ENCODE measurements around the gene RASSF3.

RASSF3 gene

GRCh38 chr12:64595863-64596793 lies 14.2 kb upstream of the RASSF3 start:
- no peak for DNase-seq (ENCODE audit: extremely low read depth, low read depth)
- no peak for TF ChIP-seq CTCF (IDR thresholded peaks at IDR 0.05; ENCODE audit: low read depth, low read length, missing control alignments)

GRCh38 chr12:64598831-64599230 lies 11.5 kb upstream of the RASSF3 start:
- no peak for DNase-seq (ENCODE audit: extremely low read depth, low read depth)
- no peak for TF ChIP-seq CTCF (IDR thresholded peaks at IDR 0.05; ENCODE audit: low read depth, low read length, missing control alignments)
- no peak overlapping the region for H3K4me3 ChIP-seq (replicated peaks; ENCODE audit: low read depth, low read length)

More at GRCh38 chr12:64595863-64596793, 14.2 kb upstream of the RASSF3 start:
- no peak overlapping the region for H3K4me3 ChIP-seq (replicated peaks; ENCODE audit: low read depth, low read length)

- TF ChIP-seq CTCF (IDR thresholded peaks at IDR 0.05; ENCODE audit: low read depth, low read length, missing control alignments), result no peak
- no peak for DNase-seq (ENCODE audit: extremely low read depth, low read depth)
- no peak overlapping the region for H3K4me3 ChIP-seq (replicated peaks; ENCODE audit: low read depth, low read length)
These were observed 10.1 kb upstream of the RASSF3 start for GRCh38 chr12:64600164-64600561.

DNA sequence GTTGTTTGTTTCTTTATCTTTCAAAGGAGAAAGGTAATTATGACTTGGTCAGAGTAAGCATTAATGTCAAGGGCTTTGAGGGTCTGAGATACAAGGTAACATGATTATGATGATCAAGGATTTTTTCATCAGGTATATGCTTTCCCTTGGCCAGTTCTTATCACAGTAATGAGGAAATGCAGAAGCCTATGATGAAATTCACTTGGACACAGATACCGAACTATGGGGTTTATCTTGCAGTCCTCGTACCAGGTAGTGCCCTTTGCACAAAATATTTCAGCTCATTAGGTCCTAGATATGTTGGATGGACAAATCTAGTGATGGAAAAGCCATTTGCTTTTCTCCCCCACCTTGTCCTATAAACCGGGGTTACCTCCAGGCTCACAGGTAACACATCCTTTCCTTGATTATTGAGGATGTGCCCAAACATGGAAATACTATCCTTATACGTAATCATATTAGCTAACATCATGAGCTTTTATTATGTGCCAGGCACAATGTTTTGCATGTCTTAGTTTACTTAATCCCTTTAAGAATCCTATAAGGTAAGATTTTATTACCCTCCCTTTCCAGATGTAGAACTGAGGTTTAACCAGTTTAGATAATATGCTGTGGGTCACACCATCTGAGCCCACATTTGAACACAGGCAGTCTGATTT lies 7.0 kb upstream of the RASSF3 start:
- TF ChIP-seq CTCF (IDR thresholded peaks at IDR 0.05; ENCODE audit: low read depth, low read length, missing control alignments), result no peak
- no peak overlapping the region for H3K4me3 ChIP-seq (replicated peaks; ENCODE audit: low read depth, low read length)

DNA sequence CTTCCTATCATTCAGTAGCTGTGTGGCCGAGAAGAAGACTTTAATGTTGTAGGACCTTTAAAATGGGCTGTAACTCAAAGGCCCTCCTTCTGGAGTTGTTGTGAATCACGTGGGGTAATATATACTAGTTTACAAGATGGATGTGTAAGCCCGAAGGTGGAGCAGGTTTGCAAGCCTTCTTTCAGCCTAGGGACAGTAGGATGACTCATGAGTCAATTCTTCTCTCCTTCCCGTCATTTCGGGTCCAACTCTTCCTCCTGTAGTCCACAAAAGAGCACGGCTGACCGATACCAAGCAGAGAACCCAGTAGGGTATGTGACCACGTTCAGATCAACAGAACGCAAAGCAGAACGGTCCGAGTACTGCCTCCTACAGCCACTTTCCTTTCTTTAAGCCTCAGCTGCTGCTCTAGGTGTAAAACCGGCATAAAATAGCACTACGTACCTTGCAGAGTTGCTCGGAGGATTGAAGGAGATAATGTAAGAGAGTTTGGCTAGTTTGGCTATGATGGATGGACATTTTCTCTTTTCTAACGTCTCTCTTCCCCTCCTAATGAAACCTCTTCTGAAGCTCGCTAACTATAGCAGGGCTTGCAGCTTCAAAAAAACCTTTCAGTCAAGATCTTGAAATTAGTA lies 1.3 kb upstream of the RASSF3 start:
- TF ChIP-seq CTCF (IDR thresholded peaks at IDR 0.05; ENCODE audit: low read depth, low read length, missing control alignments), result no peak
- DNase-seq (ENCODE audit: extremely low read depth, low read depth), result no peak
- H3K4me3 ChIP-seq (replicated peaks; ENCODE audit: low read depth, low read length), result peak overlapping the region; percentile 58

More for the DNA sequence above, 7.0 kb upstream of the RASSF3 start:
- DNase-seq (ENCODE audit: extremely low read depth, low read depth), result no peak

GRCh38 chr12:64609536-64610078 lies 688 bp upstream of the RASSF3 start:
- H3K4me3 ChIP-seq (replicated peaks; ENCODE audit: low read depth, low read length), result peak overlapping the region; percentile 58
- DNase-seq (ENCODE audit: extremely low read depth, low read depth), result no peak
- TF ChIP-seq CTCF (IDR thresholded peaks at IDR 0.05; ENCODE audit: low read depth, low read length, missing control alignments), result no peak
